Omental fat pad (tissue), 4 donors: ENCODE results near the gene PARP12. TPM values are rescaled to one million over a fixed set of nuclear protein-coding genes. Genes with fewer than 3 reads are reported as not detected.

Experiments
- ATAC-seq: fragments of 150-250 bp; one replicate; pipeline ENCODE4 v1.9.1; 2016; ENCODE audit warnings: mild to moderate bottlenecking, moderate library complexity; ENCODE audit not compliant: low FRiP score
- DNase-seq: peaks from one replicate; pipeline ENCODE4 v3.0.0-alpha.2; 2019; ENCODE audit warnings: low spot score
- CTCF ChIP-seq, 3 donors: fragments of 450-650 bp; IDR thresholded peaks; one replicate each; pipeline ENCODE4 v1.5.1; 2016 to 2017; ENCODE audit warnings: antibody characterized with exemption in 3 of 3, mild to moderate bottlenecking in 3 of 3, moderate library complexity in 2 of 3
- total RNA-seq, 4 donors: library from RNA; depleted of rRNA; stranded (reverse); fragments of >200 nt; gene quantifications; one replicate each; pipeline ENCODE4 v1.1.0, GENCODE V29; 2016

Gene PARP12
- total RNA-seq, 4 donors from 2014 or later = 15.6 to 85.1 (median 45.6) TPM

- no peak for DNase-seq
- no peak for TF ChIP-seq CTCF (IDR thresholded peaks at IDR 0.05)
- ATAC-seq = no peak
These were observed 46.2 kb downstream of the PARP12 start for GRCh38 chr7:140016540-140016939.

- ATAC-seq (no peak), DNase-seq (no peak)
These were observed 47.2 kb downstream of the PARP12 start for GRCh38 chr7:140015471-140015970.

GRCh38 chr7:140014123-140014522 lies 48.6 kb downstream of the PARP12 start:
- TF ChIP-seq CTCF (IDR thresholded peaks at IDR 0.05) = no peak
- no peak for ATAC-seq
- no peak for DNase-seq

More at GRCh38 chr7:140015471-140015970, 47.2 kb downstream of the PARP12 start:
- TF ChIP-seq CTCF (IDR thresholded peaks at IDR 0.05) = no peak

- ATAC-seq (no peak), DNase-seq (no peak)
- no peak for TF ChIP-seq CTCF (IDR thresholded peaks at IDR 0.05)
These were observed 49.1 kb downstream of the PARP12 start for GRCh38 chr7:140013676-140014075.

GRCh38 chr7:140010194-140010895 lies 52.4 kb downstream of the PARP12 start:
- TF ChIP-seq CTCF (IDR thresholded peaks at IDR 0.05) = no peak
- no peak for ATAC-seq
- DNase-seq = no peak

GRCh38 chr7:140009735-140010134 lies 53.0 kb downstream of the PARP12 start:
- TF ChIP-seq CTCF (IDR thresholded peaks at IDR 0.05) = no peak
- ATAC-seq = no peak
- DNase-seq = no peak
